WTC11 (cell line): Measurements from ENCODE around the gene LRP1. TPM values are rescaled to one million over a fixed set of nuclear protein-coding genes. Genes with fewer than 3 reads are reported as not detected.

Experiments
- ATAC-seq: fragments of 200-7000 bp; cut with Tn5 transposase; 2 replicates; pipeline ENCODE4 v1.10.0; 2021; ENCODE audit warnings: mild to moderate bottlenecking, moderate library complexity
- CTCF ChIA-PET: fragments of 300-600 bp; sonication (Branson Sonifier 250); formaldehyde crosslinking; loops from one replicate; lab custom pipeline; 2021; ENCODE audit warnings: antibody characterized with exemption; lab: Charles Lee
- POLR2A ChIA-PET: fragments of 350-600 bp; sonication (Branson Sonifier 250); formaldehyde crosslinking; loops from one replicate; lab custom pipeline; 2021; ENCODE audit warnings: antibody characterized with exemption; lab: Charles Lee
- DNase-seq: peaks from one replicate; pipeline ENCODE4 v3.0.0; 2021; ENCODE audit warnings: low spot score
- H3K27ac Mint-ChIP-seq: 2 replicates; pipeline ENCODE4 v1.8.0; 2021; ENCODE audit warnings: mixed read lengths
- H3K27me3 Mint-ChIP-seq: 2 replicates; pipeline ENCODE4 v1.8.0; 2021; ENCODE audit warnings: low read depth, mild to moderate bottlenecking, moderate library complexity, mixed read lengths
- H3K36me3 Mint-ChIP-seq: 2 replicates; pipeline ENCODE4 v1.8.0; 2021; ENCODE audit warnings: mixed read lengths
- H3K4me1 Mint-ChIP-seq: 2 replicates; pipeline ENCODE4 v1.8.0; 2022; ENCODE audit warnings: mixed read lengths
- H3K4me3 Mint-ChIP-seq: 2 replicates; pipeline ENCODE4 v1.8.0; 2021; ENCODE audit warnings: mild to moderate bottlenecking, moderate library complexity, mixed read lengths
- H3K9me3 Mint-ChIP-seq: 2 replicates; pipeline ENCODE4 v1.8.0; 2021; ENCODE audit warnings: mixed read lengths
- ARID4B ChIP-seq: sonication (generic); formaldehyde crosslinking; IDR thresholded peaks from 2 replicates; pipeline ENCODE4 v1.8.0; 2023; ENCODE audit warnings: missing genetic modification reagents, mild to moderate bottlenecking, borderline replicate concordance
- ATF1 ChIP-seq: sonication (generic); formaldehyde crosslinking; IDR thresholded peaks from 2 replicates; pipeline ENCODE4 v1.8.1; 2023; ENCODE audit warnings: mild to moderate bottlenecking, moderate library complexity, missing genetic modification reagents
- ETV6 ChIP-seq: sonication (generic); formaldehyde crosslinking; IDR thresholded peaks from 2 replicates; pipeline ENCODE4 v1.8.1; 2022; ENCODE audit warnings: mild to moderate bottlenecking, missing genetic modification reagents
- FOXK1 ChIP-seq: sonication (generic); formaldehyde crosslinking; IDR thresholded peaks from 2 replicates; pipeline ENCODE4 v1.8.0; 2022; ENCODE audit warnings: mild to moderate bottlenecking, moderate library complexity, missing genetic modification reagents
- GTF2I ChIP-seq: fragments of 250-450 bp; sonication (Bioruptor Pico); conservative IDR thresholded peaks from 2 replicates; pipeline ENCODE4 v1.4.0; 2021; ENCODE audit warnings: mild to moderate bottlenecking
- PRRX2 ChIP-seq: fragments of 250-450 bp; sonication (Bioruptor Pico); IDR thresholded peaks from 2 replicates; pipeline ENCODE4 v1.8.0; 2021; ENCODE audit warnings: mild to moderate bottlenecking
- TCF7 ChIP-seq: sonication (generic); formaldehyde crosslinking; IDR thresholded peaks from 2 replicates; pipeline ENCODE4 v1.8.0; 2022; ENCODE audit warnings: mild to moderate bottlenecking, low read depth, missing genetic modification reagents, moderate library complexity
- ZBTB21 ChIP-seq: sonication (generic); formaldehyde crosslinking; IDR thresholded peaks from 2 replicates; pipeline ENCODE4 v1.8.1; 2023; ENCODE audit warnings: mild to moderate bottlenecking, missing genetic modification reagents, borderline replicate concordance
- ZNF121 ChIP-seq: sonication (generic); formaldehyde crosslinking; IDR thresholded peaks from 2 replicates; pipeline ENCODE4 v1.8.0; 2023; ENCODE audit warnings: missing genetic modification reagents
- ZNF138 ChIP-seq: sonication (generic); formaldehyde crosslinking; conservative IDR thresholded peaks from 2 replicates; pipeline ENCODE4 v1.8.1; 2022; ENCODE audit warnings: mild to moderate bottlenecking, moderate library complexity, missing genetic modification reagents
- ZNF281 ChIP-seq: sonication (generic); formaldehyde crosslinking; IDR thresholded peaks from 2 replicates; pipeline ENCODE4 v1.8.0; 2023; ENCODE audit warnings: mild to moderate bottlenecking, missing genetic modification reagents
- ZNF317 ChIP-seq: sonication (generic); formaldehyde crosslinking; IDR thresholded peaks from 2 replicates; pipeline ENCODE4 v1.8.1; 2023; ENCODE audit warnings: low read depth, mild to moderate bottlenecking, moderate library complexity, missing genetic modification reagents, borderline replicate concordance
- ZNF396 ChIP-seq: fragments of 250-450 bp; sonication (Bioruptor Pico); IDR thresholded peaks from 2 replicates; pipeline ENCODE4 v1.8.0; 2021; ENCODE audit warnings: mild to moderate bottlenecking, moderate library complexity, borderline replicate concordance
- total RNA-seq: library from RNA; stranded (reverse); gene quantifications from 3 replicates; pipeline ENCODE4 v1.2.3, GENCODE V29; 2021
- TF ChIP-seq, protein P1 (sequence below): sonication (generic); formaldehyde crosslinking; IDR thresholded peaks from 2 replicates; pipeline ENCODE4 v1.8.1; 2023; ENCODE audit warnings: mild to moderate bottlenecking, missing genetic modification reagents, moderate library complexity
- TF ChIP-seq, protein P2 (sequence below): sonication (generic); formaldehyde crosslinking; IDR thresholded peaks from 2 replicates; pipeline ENCODE4 v1.8.1; 2023; ENCODE audit warnings: mild to moderate bottlenecking, moderate library complexity, missing genetic modification reagents
- TF ChIP-seq, protein P3 (sequence below): sonication (generic); formaldehyde crosslinking; IDR thresholded peaks from 2 replicates; pipeline ENCODE4 v1.8.0; 2022; ENCODE audit warnings: missing genetic modification reagents
- TF ChIP-seq, protein P4 (sequence below): fragments of 200-600 bp; IDR thresholded peaks from 2 replicates; pipeline ENCODE4 v1.8.0; 2022; ENCODE audit warnings: antibody characterized with exemption
- TF ChIP-seq, protein P5 (sequence below): sonication (generic); formaldehyde crosslinking; IDR thresholded peaks from 2 replicates; pipeline ENCODE4 v1.8.1; 2023; ENCODE audit warnings: mild to moderate bottlenecking, missing genetic modification reagents

LRP1 gene
- total RNA-seq, 1 experiment from 2014 or later = 120 TPM

DNA sequence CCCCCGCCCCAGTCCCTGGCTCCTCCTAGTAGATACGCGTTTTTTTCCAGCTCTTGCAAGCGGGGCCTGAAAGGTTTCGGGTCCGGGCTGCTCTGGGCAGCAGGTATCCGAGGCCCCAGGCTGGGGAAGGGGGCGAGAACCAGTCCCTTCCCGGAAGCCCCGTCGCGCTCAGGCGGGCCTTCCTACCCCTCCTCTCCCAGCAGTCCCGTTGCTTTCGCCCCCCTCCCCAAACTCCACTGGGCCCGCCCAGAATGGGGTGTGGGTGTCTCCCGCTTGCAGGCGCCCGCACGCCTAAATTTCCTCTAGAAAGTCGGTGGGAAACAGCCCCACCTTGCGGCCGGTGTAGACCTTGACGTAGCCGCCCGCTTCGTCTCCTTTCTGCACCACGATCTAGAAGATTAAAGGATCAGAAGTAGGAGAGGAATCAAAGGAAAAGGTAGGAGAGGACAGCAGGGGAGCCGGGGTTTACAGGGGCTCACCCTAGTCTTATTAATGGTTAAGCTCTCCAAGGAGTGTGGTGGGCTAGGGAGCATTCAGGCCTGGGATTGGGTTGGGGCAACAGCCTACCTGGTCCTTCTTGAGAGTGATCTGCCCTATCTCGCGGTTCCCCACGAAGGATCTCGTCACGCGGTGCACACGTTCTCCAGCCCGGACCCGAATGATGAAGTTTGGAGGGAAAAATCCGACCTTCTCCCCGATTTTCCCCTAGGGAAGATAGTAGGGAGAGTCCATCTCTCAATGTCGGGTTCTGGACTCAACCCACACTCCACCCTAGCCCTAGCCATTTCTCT, 115.4 kb downstream of the LRP1 start:
- Mint-ChIP-seq H3K27me3 (peaks cover 56% of the 10 kb centered on the region), H3K9me3 (no peaks in the 10 kb centered on the region), H3K27ac (no peak overlapping the region), H3K4me1 (peaks cover 66% of the 10 kb centered on the region), H3K4me3 (peak overlapping the region; percentile 83), H3K36me3 (no peaks in the 10 kb centered on the region)
- ChIA-PET POLR2A (interaction anchor here (0.6 to 9.7 kb wide), 7 partner anchors 14 to 218 kb away, joined by 3 to 97 read pairs (median 7); partner anchors contain the start of genes NXPH4 and SHMT2), CTCF (interaction anchor here (0.6 to 18.5 kb wide), 50 partner anchors 8 to 1235 kb away, joined by 3 to 660 read pairs (median 6); partner anchors contain the start of genes GLI1, INHBC, INHBE and LRP1)
- peak; percentile 8 for ATAC-seq
- peak; percentile 94 for DNase-seq
- no peak for TF ChIP-seq ZNF121 (CRISPR knock-in tag)
- TF ChIP-seq ARID4B (CRISPR knock-in tag) = no peak
- no peak for TF ChIP-seq ZNF317
- TF ChIP-seq ZNF138 = no peak
- no peak for TF ChIP-seq TCF7
- TF ChIP-seq ZNF281 = no peak
- TF ChIP-seq GTF2I (CRISPR knock-in tag) = no peak
- TF ChIP-seq, protein P1, sequence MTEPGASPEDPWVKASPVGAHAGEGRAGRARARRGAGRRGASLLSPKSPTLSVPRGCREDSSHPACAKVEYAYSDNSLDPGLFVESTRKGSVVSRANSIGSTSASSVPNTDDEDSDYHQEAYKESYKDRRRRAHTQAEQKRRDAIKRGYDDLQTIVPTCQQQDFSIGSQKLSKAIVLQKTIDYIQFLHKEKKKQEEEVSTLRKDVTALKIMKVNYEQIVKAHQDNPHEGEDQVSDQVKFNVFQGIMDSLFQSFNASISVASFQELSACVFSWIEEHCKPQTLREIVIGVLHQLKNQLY = no peak
- TF ChIP-seq ATF1 (CRISPR knock-in tag) = no peak
- no peak for TF ChIP-seq PRRX2
- TF ChIP-seq, protein P2, sequence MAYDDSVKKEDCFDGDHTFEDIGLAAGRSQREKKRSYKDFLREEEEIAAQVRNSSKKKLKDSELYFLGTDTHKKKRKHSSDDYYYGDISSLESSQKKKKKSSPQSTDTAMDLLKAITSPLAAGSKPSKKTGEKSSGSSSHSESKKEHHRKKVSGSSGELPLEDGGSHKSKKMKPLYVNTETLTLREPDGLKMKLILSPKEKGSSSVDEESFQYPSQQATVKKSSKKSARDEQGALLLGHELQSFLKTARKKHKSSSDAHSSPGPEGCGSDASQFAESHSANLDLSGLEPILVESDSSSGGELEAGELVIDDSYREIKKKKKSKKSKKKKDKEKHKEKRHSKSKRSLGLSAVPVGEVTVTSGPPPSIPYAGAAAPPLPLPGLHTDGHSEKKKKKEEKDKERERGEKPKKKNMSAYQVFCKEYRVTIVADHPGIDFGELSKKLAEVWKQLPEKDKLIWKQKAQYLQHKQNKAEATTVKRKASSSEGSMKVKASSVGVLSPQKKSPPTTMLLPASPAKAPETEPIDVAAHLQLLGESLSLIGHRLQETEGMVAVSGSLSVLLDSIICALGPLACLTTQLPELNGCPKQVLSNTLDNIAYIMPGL = peak; percentile 5; the same call in 1 of the 2 replicates
- TF ChIP-seq, protein P3, sequence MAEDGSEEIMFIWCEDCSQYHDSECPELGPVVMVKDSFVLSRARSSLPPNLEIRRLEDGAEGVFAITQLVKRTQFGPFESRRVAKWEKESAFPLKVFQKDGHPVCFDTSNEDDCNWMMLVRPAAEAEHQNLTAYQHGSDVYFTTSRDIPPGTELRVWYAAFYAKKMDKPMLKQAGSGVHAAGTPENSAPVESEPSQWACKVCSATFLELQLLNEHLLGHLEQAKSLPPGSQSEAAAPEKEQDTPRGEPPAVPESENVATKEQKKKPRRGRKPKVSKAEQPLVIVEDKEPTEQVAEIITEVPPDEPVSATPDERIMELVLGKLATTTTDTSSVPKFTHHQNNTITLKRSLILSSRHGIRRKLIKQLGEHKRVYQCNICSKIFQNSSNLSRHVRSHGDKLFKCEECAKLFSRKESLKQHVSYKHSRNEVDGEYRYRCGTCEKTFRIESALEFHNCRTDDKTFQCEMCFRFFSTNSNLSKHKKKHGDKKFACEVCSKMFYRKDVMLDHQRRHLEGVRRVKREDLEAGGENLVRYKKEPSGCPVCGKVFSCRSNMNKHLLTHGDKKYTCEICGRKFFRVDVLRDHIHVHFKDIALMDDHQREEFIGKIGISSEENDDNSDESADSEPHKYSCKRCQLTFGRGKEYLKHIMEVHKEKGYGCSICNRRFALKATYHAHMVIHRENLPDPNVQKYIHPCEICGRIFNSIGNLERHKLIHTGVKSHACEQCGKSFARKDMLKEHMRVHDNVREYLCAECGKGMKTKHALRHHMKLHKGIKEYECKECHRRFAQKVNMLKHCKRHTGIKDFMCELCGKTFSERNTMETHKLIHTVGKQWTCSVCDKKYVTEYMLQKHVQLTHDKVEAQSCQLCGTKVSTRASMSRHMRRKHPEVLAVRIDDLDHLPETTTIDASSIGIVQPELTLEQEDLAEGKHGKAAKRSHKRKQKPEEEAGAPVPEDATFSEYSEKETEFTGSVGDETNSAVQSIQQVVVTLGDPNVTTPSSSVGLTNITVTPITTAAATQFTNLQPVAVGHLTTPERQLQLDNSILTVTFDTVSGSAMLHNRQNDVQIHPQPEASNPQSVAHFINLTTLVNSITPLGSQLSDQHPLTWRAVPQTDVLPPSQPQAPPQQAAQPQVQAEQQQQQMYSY (CRISPR knock-in tag) = no peak
- TF ChIP-seq, protein P4, sequence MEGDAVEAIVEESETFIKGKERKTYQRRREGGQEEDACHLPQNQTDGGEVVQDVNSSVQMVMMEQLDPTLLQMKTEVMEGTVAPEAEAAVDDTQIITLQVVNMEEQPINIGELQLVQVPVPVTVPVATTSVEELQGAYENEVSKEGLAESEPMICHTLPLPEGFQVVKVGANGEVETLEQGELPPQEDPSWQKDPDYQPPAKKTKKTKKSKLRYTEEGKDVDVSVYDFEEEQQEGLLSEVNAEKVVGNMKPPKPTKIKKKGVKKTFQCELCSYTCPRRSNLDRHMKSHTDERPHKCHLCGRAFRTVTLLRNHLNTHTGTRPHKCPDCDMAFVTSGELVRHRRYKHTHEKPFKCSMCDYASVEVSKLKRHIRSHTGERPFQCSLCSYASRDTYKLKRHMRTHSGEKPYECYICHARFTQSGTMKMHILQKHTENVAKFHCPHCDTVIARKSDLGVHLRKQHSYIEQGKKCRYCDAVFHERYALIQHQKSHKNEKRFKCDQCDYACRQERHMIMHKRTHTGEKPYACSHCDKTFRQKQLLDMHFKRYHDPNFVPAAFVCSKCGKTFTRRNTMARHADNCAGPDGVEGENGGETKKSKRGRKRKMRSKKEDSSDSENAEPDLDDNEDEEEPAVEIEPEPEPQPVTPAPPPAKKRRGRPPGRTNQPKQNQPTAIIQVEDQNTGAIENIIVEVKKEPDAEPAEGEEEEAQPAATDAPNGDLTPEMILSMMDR = peak; percentile 55; the same call in 1 of the 2 replicates
- TF ChIP-seq FOXK1 (CRISPR knock-in tag) = no peak
- TF ChIP-seq ZBTB21 (CRISPR knock-in tag) = no peak
- no peak for TF ChIP-seq ZNF396 (CRISPR knock-in tag)
- TF ChIP-seq, protein P5, sequence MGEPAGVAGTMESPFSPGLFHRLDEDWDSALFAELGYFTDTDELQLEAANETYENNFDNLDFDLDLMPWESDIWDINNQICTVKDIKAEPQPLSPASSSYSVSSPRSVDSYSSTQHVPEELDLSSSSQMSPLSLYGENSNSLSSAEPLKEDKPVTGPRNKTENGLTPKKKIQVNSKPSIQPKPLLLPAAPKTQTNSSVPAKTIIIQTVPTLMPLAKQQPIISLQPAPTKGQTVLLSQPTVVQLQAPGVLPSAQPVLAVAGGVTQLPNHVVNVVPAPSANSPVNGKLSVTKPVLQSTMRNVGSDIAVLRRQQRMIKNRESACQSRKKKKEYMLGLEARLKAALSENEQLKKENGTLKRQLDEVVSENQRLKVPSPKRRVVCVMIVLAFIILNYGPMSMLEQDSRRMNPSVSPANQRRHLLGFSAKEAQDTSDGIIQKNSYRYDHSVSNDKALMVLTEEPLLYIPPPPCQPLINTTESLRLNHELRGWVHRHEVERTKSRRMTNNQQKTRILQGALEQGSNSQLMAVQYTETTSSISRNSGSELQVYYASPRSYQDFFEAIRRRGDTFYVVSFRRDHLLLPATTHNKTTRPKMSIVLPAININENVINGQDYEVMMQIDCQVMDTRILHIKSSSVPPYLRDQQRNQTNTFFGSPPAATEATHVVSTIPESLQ (CRISPR knock-in tag) = no peak
- TF ChIP-seq ETV6 (CRISPR knock-in tag) = 0 out of 2 replicates have a peak, but pooled peaks have one; percentile 28
